BE2C (cell line): ENCODE data around the gene FAM185A. TPM values are rescaled to one million over a fixed set of nuclear protein-coding genes. Genes with fewer than 3 reads are reported as not detected.
A peak's percentile ranks its signal among the peaks of the same experiment; 100 is the strongest.
"Not testable (repeated sequence)": the region's sequence is repeated elsewhere in the genome, so short reads cannot be mapped to it uniquely, and the experiment has no call there.

Experiments
- DNase-seq: peaks from one replicate; pipeline ENCODE4 v3.0.0-alpha.2; 2020
- H3K27me3 ChIP-seq: fragments of 250-450 bp; sonication (Bioruptor Pico); 2 replicates; pipeline ENCODE4 v1.5.1; 2020; ENCODE audit warnings: mild to moderate bottlenecking
- H3K36me3 ChIP-seq: fragments of 250-450 bp; sonication (Bioruptor Pico); 2 replicates; pipeline ENCODE4 v1.5.1; 2020; ENCODE audit warnings: mild to moderate bottlenecking
- H3K4me1 ChIP-seq: fragments of 250-450 bp; sonication (Bioruptor Pico); 2 replicates; pipeline ENCODE4 v1.5.1; 2020
- H3K4me3 ChIP-seq: 2 replicates; pipeline ENCODE4 v1.5.1; 2011; ENCODE audit warnings: low read depth, low read length
- H3K9me3 ChIP-seq: fragments of 250-450 bp; sonication (Bioruptor Pico); 2 replicates; pipeline ENCODE4 v1.5.1; 2020
- polyA plus RNA-seq: library from polyadenylated mRNA; unstranded; fragments of >200 nt; gene quantifications from one replicate; pipeline ENCODE4 v1.2.1, GENCODE V29; 2012; ENCODE audit warnings: low read depth, missing spikeins; ENCODE audit not compliant: insufficient read length, insufficient read depth

The FAM185A gene
- 5.5 TPM for polyA plus RNA-seq

- H3K27me3 ChIP-seq, H3K36me3 ChIP-seq, H3K4me1 ChIP-seq, H3K9me3 ChIP-seq: not testable (repeated sequence)
- DNase-seq: peak; percentile 99
- peak within 1 kb of the TSS; percentile 74 for H3K4me3 ChIP-seq
Measured at GRCh38 chr7:102748605-102749444, at the start of gene FAM185A. TSS of gene FAM185A (plus strand) at chr7:102748999. CDS start at chr7:102749208, 209 bp downstream.

DNA sequence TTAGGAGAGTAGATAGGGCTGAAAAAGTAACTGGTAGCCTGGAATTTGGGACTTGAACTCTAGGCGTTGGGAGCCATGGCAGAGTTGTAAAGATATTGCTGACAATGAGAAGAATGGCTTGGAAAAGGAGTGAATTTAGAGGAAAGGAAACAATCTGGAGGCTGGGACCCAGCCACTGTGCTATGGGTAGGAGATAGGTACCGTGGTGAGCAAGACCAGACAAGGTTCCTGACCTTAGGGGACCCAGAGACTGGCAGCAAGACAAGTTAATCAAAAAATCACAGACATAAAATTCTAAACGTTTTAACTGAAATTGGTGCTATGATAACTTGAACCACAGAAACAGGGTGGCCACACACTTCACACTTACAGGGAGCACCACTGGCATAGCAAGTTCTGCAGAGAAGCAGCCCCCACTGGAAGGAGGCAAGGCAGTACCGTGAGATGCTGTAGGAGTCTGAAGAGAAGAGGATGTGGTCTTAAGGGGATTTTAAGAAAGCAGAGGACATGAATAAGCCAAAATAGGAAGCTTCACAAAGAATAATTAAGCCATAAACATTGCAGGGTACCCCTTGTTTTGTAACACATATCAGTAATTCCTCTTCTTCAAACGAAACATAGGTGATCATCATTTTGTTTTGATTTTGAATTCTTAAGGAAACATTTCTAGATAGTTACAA, 35.6 kb upstream of the FAM185A start:
- H3K9me3 ChIP-seq, H3K36me3 ChIP-seq, H3K4me1 ChIP-seq, H3K27me3 ChIP-seq, H3K4me3 ChIP-seq, DNase-seq: not testable (repeated sequence)

- H3K4me1 ChIP-seq, H3K4me3 ChIP-seq, H3K9me3 ChIP-seq, H3K36me3 ChIP-seq, DNase-seq, H3K27me3 ChIP-seq: not testable (repeated sequence)
Measured at GRCh38 chr7:102713691-102714080, 35.1 kb upstream of the FAM185A start.

DNA sequence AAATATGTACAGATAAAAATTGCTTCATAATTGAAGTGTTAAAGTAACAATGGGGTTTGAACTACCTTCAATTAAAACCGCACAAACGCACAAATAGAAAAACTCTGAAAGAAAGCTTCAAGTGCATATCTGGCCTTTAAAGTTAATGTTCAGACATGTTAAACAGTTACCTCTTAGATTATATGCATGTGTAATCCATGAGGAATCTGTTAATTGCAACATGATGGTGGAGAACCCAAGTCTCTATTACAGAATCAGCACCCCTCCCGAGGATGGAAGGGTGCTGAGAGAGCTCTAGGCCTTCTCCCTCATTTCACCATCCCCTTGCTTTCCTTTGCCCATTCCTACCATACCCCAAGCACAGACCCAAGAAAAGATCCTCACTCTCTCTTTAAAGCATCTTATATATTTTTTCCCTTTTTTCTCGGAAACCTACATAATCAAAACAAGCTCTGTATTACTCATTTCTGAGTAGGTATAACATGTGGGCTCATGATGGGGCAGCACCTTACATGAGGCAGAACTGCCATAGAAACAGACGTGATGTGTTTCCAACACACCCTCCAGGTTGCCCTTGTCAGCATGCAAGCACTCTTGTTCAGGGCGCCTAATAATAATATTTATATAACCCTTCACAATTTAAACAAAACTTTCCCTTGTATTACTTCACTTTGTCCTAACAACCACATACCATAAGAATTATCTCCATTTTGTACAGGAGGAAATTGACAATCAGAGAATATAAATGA, 33.9 kb upstream of the FAM185A start:
- not testable (repeated sequence) for H3K4me3 ChIP-seq, H3K36me3 ChIP-seq, DNase-seq, H3K27me3 ChIP-seq, H3K4me1 ChIP-seq, H3K9me3 ChIP-seq

- not testable (repeated sequence) for H3K27me3 ChIP-seq, H3K9me3 ChIP-seq, DNase-seq, H3K36me3 ChIP-seq, H3K4me3 ChIP-seq, H3K4me1 ChIP-seq
Measured at GRCh38 chr7:102715718-102716117, 33.1 kb upstream of the FAM185A start.

DNA sequence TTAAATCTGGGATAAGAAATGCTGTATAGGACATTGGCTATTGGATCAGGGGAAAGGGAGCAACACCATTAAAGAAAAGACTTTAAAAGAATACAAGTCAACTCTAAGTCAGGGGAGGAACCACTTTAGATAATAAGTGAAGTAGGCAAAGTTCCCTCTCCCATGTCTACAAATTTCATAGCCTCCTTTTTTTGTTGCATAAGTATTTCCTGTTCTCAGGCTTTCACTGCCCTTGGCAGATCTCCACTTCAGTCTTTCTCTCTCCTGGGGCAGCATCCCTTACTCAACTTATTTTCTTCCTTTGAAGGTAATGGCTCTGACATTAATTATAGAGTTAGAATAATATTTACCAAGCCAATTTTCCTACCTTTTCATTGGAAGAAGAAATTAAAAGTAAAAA, 30.3 kb upstream of the FAM185A start:
- not testable (repeated sequence) for DNase-seq, H3K36me3 ChIP-seq, H3K9me3 ChIP-seq, H3K27me3 ChIP-seq, H3K4me1 ChIP-seq, H3K4me3 ChIP-seq

GRCh38 chr7:102726170-102726569, 22.6 kb upstream of the FAM185A start:
- DNase-seq, H3K27me3 ChIP-seq, H3K4me3 ChIP-seq, H3K4me1 ChIP-seq, H3K36me3 ChIP-seq, H3K9me3 ChIP-seq: not testable (repeated sequence)

DNA sequence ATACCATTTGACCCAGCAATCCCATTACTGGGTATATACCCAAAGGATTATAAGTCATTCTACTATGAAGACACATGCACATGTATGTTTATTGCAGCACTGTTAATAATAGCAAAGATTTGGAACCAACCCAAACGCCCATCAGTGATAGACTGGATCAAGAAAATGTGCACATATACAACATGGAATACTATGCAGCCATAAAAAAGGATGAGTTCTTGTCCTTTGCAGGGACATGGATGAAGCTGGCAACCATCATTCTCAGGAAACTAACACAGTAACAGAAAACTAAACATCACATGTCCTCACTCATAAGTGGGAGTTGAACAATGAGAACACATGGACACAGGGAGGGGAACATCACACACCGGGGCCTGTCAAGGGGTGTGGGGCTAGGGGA, 19.1 kb upstream of the FAM185A start:
- not testable (repeated sequence) for H3K36me3 ChIP-seq, H3K4me1 ChIP-seq, DNase-seq

DNA sequence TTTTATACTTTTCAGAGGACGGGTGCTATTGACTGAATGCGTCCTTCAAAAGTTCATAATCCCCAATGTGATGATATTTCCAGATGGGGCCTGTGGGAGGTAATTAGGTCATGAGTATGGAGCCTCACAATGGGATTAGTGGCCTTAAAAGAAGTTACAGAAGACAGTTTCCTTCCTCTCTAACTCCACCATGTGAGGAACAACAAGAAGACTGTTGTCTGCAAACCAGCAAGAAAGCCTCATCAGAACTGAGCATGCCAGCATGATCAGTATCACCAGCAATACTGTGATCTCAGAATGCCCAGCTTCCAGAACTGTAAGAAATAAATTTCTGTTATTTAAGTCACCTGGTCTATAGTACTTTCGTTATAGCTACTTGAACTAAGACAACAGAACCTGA, 18.4 kb upstream of the FAM185A start:
- not testable (repeated sequence) for H3K9me3 ChIP-seq, DNase-seq, H3K4me3 ChIP-seq, H3K4me1 ChIP-seq, H3K36me3 ChIP-seq, H3K27me3 ChIP-seq

More for the DNA sequence above, 19.1 kb upstream of the FAM185A start:
- H3K27me3 ChIP-seq, H3K4me3 ChIP-seq, H3K9me3 ChIP-seq: not testable (repeated sequence)

- H3K36me3 ChIP-seq, H3K4me1 ChIP-seq, H3K9me3 ChIP-seq, H3K27me3 ChIP-seq, H3K4me3 ChIP-seq, DNase-seq: not testable (repeated sequence)
Measured at GRCh38 chr7:102742002-102742771, 6.6 kb upstream of the FAM185A start.

- DNase-seq: peak; percentile 21
- not testable (repeated sequence) for H3K36me3 ChIP-seq, H3K27me3 ChIP-seq, H3K4me1 ChIP-seq, H3K4me3 ChIP-seq, H3K9me3 ChIP-seq
Measured at GRCh38 chr7:102743861-102744260, 4.9 kb upstream of the FAM185A start.

GRCh38 chr7:102745494-102746288, 3.1 kb upstream of the FAM185A start:
- not testable (repeated sequence) for H3K4me1 ChIP-seq, H3K27me3 ChIP-seq, H3K4me3 ChIP-seq, H3K36me3 ChIP-seq, H3K9me3 ChIP-seq, DNase-seq

DNA sequence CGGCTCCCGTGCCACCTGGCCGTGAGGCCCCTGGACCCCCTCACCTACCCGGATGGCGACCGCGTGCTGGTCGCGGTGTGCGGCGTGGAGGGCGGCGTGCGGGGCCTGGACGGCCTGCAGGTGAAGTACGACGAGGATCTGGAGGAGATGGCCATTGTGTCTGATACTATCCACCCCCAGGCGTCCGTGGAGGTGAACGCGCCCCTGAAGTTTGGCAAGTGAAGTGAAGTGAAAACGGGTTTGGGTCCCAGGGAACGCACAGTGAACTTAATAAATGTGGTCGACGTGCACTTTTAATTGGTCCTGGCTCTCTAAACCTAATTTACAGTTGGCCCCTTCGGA, 617 bp downstream of the FAM185A start:
- not testable (repeated sequence) for H3K9me3 ChIP-seq, H3K27me3 ChIP-seq, H3K4me1 ChIP-seq, DNase-seq, H3K36me3 ChIP-seq
- peak overlapping the region; percentile 74 for H3K4me3 ChIP-seq

GRCh38 chr7:102758227-102758626, 9.4 kb downstream of the FAM185A start:
- H3K4me3 ChIP-seq, H3K27me3 ChIP-seq, DNase-seq, H3K9me3 ChIP-seq, H3K4me1 ChIP-seq, H3K36me3 ChIP-seq: not testable (repeated sequence)

DNA sequence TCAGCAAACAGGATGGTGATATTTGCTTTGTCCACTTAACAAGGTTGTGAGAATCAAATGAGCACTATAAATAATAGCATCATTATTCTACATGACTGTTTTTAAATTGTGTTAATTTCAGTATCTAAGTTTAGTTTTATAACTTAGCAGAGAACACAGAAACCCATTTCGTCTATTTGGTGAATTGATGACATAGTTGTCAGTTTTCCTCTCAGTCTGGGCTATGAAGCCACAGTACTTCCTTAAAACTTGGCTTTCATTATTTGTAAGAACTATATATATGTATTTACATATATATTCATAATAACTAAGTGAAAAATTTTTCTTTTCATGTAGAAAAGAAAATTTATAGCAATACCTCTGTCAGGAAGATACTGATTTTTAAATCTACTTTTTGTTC, 11.1 kb downstream of the FAM185A start:
- H3K36me3 ChIP-seq, H3K4me3 ChIP-seq, H3K9me3 ChIP-seq, H3K27me3 ChIP-seq, DNase-seq, H3K4me1 ChIP-seq: not testable (repeated sequence)
